GM19240 (cell line): Measurements from ENCODE around the gene GCC2.
"Not testable (repeated sequence)": the region's sequence is repeated elsewhere in the genome, so short reads cannot be mapped to it uniquely, and the experiment has no call there.

Experiments used
- DNase-seq: peaks from one replicate; pipeline ENCODE4 v3.0.0; 2011; ENCODE audit warnings: low spot score; ENCODE audit not compliant: insufficient read length

The GCC2 gene

GRCh38 chr2:108444941-108445840, 3.8 kb upstream of the GCC2 start:
- no peak for DNase-seq

GRCh38 chr2:108446703-108447102, 2.3 kb upstream of the GCC2 start:
- DNase-seq, result no peak

GRCh38 chr2:108447947-108448677, 894 bp upstream of the GCC2 start:
- no peak for DNase-seq

GRCh38 chr2:108449410-108450130, 564 bp downstream of the GCC2 start:
- no peak for DNase-seq

GRCh38 chr2:108450863-108451262, 1.9 kb downstream of the GCC2 start:
- no peak for DNase-seq

GRCh38 chr2:108451976-108452375, 3.0 kb downstream of the GCC2 start:
- DNase-seq, result no peak

GRCh38 chr2:108453530-108453929, 4.5 kb downstream of the GCC2 start:
- not testable (repeated sequence) for DNase-seq

GRCh38 chr2:108454440-108454839, 5.4 kb downstream of the GCC2 start:
- no peak for DNase-seq

GRCh38 chr2:108455571-108455970, 6.6 kb downstream of the GCC2 start:
- no peak for DNase-seq

- no peak for DNase-seq
Observed at GRCh38 chr2:108458082-108458481, 9.1 kb downstream of the GCC2 start.

GRCh38 chr2:108459441-108459840, 10.4 kb downstream of the GCC2 start:
- DNase-seq, result no peak

- no peak for DNase-seq
Observed at GRCh38 chr2:108460345-108461037, 11.5 kb downstream of the GCC2 start.

GRCh38 chr2:108477099-108477498, 28.1 kb downstream of the GCC2 start:
- DNase-seq, result no peak

GRCh38 chr2:108485253-108485652, 36.2 kb downstream of the GCC2 start:
- no peak for DNase-seq

GRCh38 chr2:108490506-108491122, 41.6 kb downstream of the GCC2 start:
- no peak for DNase-seq

GRCh38 chr2:108491848-108492247, 42.8 kb downstream of the GCC2 start:
- DNase-seq, result no peak

- DNase-seq, result no peak
Observed at GRCh38 chr2:108492364-108492763, 43.4 kb downstream of the GCC2 start.

- not testable (repeated sequence) for DNase-seq
Observed at GRCh38 chr2:108496167-108496566, 47.2 kb downstream of the GCC2 start.

- DNase-seq, result not testable (repeated sequence)
Observed at GRCh38 chr2:108507620-108508019, 58.6 kb downstream of the GCC2 start.

- DNase-seq, result not testable (repeated sequence)
Observed at GRCh38 chr2:108512431-108512830, 63.4 kb downstream of the GCC2 start.

GRCh38 chr2:108514478-108514877, 65.5 kb downstream of the GCC2 start:
- not testable (repeated sequence) for DNase-seq
